SH-SY5Y (cell line): Measurements from ENCODE around the gene SLC6A3.

Source experiments
- GATA2 ChIP-seq: IDR thresholded peaks from 2 replicates; pipeline ENCODE4 v1.6.1; 2011; ENCODE audit warnings: mild to moderate bottlenecking, low read depth, low read length
- GATA3 ChIP-seq: IDR thresholded peaks from 2 replicates; pipeline ENCODE4 v1.6.1; 2011; ENCODE audit warnings: low read depth, mild to moderate bottlenecking, low read length, moderate library complexity

DNA sequence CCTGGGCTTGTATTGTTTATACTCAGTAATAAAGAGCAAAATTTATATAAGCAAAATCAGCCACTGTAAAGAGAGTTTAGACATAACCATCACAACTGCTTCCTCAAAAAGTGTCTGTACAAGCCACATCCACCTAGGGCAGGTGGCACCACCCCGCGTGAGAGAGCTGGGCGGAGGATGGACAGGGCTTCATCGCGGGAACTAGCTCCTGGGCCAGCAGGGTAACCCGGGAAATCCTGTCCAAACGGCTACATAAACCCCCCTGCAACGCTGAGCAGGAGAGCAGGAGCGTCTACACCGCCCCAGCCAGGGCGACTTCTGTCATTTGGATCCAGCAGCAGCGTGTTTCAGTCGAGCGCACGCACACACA lies 1.3 kb downstream of the SLC6A3 start:
- no peak for TF ChIP-seq GATA2
- TF ChIP-seq GATA3 = no peak
